Measurements from ENCODE around the gene DNAJC15. TPM values are rescaled to one million over a fixed set of nuclear protein-coding genes. Genes with fewer than 3 reads are reported as not detected.

The DNAJC15 gene
- total RNA-seq, 2 donors from 2014 or later: 29.7 to 46.9 TPM

DNA sequence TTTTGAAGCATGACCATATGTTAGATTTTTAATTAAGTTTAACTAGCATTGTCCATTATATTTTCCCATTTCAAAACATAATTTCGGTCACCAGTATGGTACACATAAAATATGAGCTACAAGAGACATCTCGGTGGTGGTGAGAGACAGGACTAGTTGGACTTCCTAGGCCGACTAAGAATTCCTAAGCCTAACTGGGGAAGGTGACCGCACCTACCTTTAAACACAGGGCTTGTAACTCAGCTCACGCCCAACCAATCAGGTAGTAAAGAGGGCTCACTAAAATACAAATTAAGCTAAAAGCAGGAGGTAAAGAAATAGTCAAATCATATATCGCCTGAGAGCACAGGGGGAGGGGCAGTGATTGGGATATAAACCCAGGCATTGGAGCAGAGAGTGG lies 22.9 kb downstream of the DNAJC15 start:
- Mint-ChIP-seq H3K27ac (peak overlapping the region; percentile 31), H3K36me3 (ENCODE audit: low read depth) (peaks cover 21% of the 10 kb centered on the region), H3K4me1 (peaks cover 56% of the 10 kb centered on the region), H3K4me3 (no peak overlapping the region), H3K9me3 (peaks cover 1% of the 10 kb centered on the region), H3K27me3 (ENCODE audit: insufficient read depth) (no peaks in the 10 kb centered on the region)
- no peaks in the 10 kb centered on the region for H3K27me3 ChIP-seq (ENCODE audit: control insufficient read depth, insufficient read depth, low read length, poor library complexity, severe bottlenecking)
- no peak overlapping the region for H3K4me3 ChIP-seq (ENCODE audit: low read length)
- WGBS, 2 experiments (ENCODE audit: insufficient coverage in 1 of 2, insufficient read length in 1 of 2): 97% methylated on average over 4 to 6 of the region's 6 CpGs
- no peak overlapping the region for H3K9ac ChIP-seq (ENCODE audit: extremely low read depth, low read length, poor library complexity, severe bottlenecking)
- no peak for TF ChIP-seq CTCF (conservative IDR thresholded peaks at IDR 0.05)
- H3K9me3 ChIP-seq (ENCODE audit: control insufficient read depth, low read length): peaks cover 7% of the 10 kb centered on the region
- DNase-seq: no peak
- H3K27ac ChIP-seq (ENCODE audit: low read depth, low read length): no peak overlapping the region
- peaks cover 25% of the 10 kb centered on the region for H3K4me1 ChIP-seq (ENCODE audit: control insufficient read depth, insufficient read depth, low read length)
- H3K36me3 ChIP-seq (ENCODE audit: control insufficient read depth, insufficient read depth, low read length): peaks cover 5% of the 10 kb centered on the region

GRCh38 chr13:43054803-43055802 lies 31.7 kb downstream of the DNAJC15 start:
- H3K36me3 ChIP-seq (ENCODE audit: control insufficient read depth, insufficient read depth, low read length): peaks cover 18% of the 10 kb centered on the region
- Mint-ChIP-seq H3K9me3 (peaks cover 8% of the 10 kb centered on the region), H3K4me3 (no peak overlapping the region), H3K27ac (no peak overlapping the region), H3K36me3 (ENCODE audit: low read depth) (peaks cover 21% of the 10 kb centered on the region), H3K4me1 (peaks cover 36% of the 10 kb centered on the region), H3K27me3 (ENCODE audit: insufficient read depth) (no peaks in the 10 kb centered on the region)
- H3K27ac ChIP-seq (ENCODE audit: low read depth, low read length): peak overlapping the region; percentile 95
- peak overlapping the region; percentile 100 for H3K9ac ChIP-seq (ENCODE audit: extremely low read depth, low read length, poor library complexity, severe bottlenecking)
- 10 to 24% methylated on average over 6 to 13 of the region's 13 CpGs for WGBS, 2 experiments (ENCODE audit: insufficient coverage in 1 of 2, insufficient read length in 1 of 2)
- H3K27me3 ChIP-seq (ENCODE audit: control insufficient read depth, insufficient read depth, low read length, poor library complexity, severe bottlenecking): no peaks in the 10 kb centered on the region
- no peak for TF ChIP-seq CTCF (conservative IDR thresholded peaks at IDR 0.05)
- peaks cover 13% of the 10 kb centered on the region for H3K9me3 ChIP-seq (ENCODE audit: control insufficient read depth, low read length)
- no peaks in the 10 kb centered on the region for H3K4me1 ChIP-seq (ENCODE audit: control insufficient read depth, insufficient read depth, low read length)
- peak; percentile 89 for DNase-seq
- peak overlapping the region; percentile 100 for H3K4me3 ChIP-seq (ENCODE audit: low read length)

- no peaks in the 10 kb centered on the region for H3K27me3 ChIP-seq (ENCODE audit: control insufficient read depth, insufficient read depth, low read length, poor library complexity, severe bottlenecking)
- H3K27ac ChIP-seq (ENCODE audit: low read depth, low read length): peak overlapping the region; percentile 47
- H3K27me3 Mint-ChIP-seq (ENCODE audit: insufficient read depth): no peaks in the 10 kb centered on the region
- peak overlapping the region; percentile 100 for H3K9ac ChIP-seq (ENCODE audit: extremely low read depth, low read length, poor library complexity, severe bottlenecking)
- peaks cover 5% of the 10 kb centered on the region for H3K9me3 ChIP-seq (ENCODE audit: control insufficient read depth, low read length)
- H3K36me3 Mint-ChIP-seq (ENCODE audit: low read depth): peaks cover 16% of the 10 kb centered on the region
- no peak for TF ChIP-seq CTCF (conservative IDR thresholded peaks at IDR 0.05)
- peaks cover 35% of the 10 kb centered on the region for H3K36me3 ChIP-seq (ENCODE audit: control insufficient read depth, insufficient read depth, low read length)
- no peak overlapping the region for H3K4me3 Mint-ChIP-seq
- H3K4me1 ChIP-seq (ENCODE audit: control insufficient read depth, insufficient read depth, low read length): no peaks in the 10 kb centered on the region
- H3K4me1 Mint-ChIP-seq: peaks cover 57% of the 10 kb centered on the region
- peak overlapping the region; percentile 100 for H3K4me3 ChIP-seq (ENCODE audit: low read length)
- peak; percentile 71 for DNase-seq
- peak overlapping the region; percentile 93 for H3K27ac Mint-ChIP-seq
- WGBS, 2 experiments (ENCODE audit: insufficient coverage in 1 of 2, insufficient read length in 1 of 2): 20% methylated on average over 3 of the region's 3 CpGs; no CpG with 5 or more reads in 1 of the 2 experiments
- H3K9me3 Mint-ChIP-seq: peaks cover 2% of the 10 kb centered on the region
Measured at GRCh38 chr13:43057653-43058317, 34.4 kb downstream of the DNAJC15 start.

Data from endodermal cell (in vitro differentiated cells).